Esophagus muscularis mucosa (tissue), 3 donors: ENCODE measurements around the gene MINAR1.

ENCODE experiments used
- POLR2A ChIP-seq: fragments of 450-650 bp; IDR thresholded peaks from one replicate; pipeline ENCODE4 v1.6.1; 2017; ENCODE audit warnings: antibody characterized with exemption, moderate library complexity, mild to moderate bottlenecking, low read depth
- TF ChIP-seq, protein P1 (sequence below), 3 experiments: fragments of 200-600 bp in 2 of 3; fragments of 450-650 bp in 1 of 3; sonication (generic) in 2 of 3; IDR thresholded peaks; one replicate each; pipeline ENCODE4 v1.5.1; 2017 to 2019; ENCODE audit warnings: antibody characterized with exemption in 3 of 3, mild to moderate bottlenecking in 2 of 3, moderate library complexity in 1 of 3

DNA sequence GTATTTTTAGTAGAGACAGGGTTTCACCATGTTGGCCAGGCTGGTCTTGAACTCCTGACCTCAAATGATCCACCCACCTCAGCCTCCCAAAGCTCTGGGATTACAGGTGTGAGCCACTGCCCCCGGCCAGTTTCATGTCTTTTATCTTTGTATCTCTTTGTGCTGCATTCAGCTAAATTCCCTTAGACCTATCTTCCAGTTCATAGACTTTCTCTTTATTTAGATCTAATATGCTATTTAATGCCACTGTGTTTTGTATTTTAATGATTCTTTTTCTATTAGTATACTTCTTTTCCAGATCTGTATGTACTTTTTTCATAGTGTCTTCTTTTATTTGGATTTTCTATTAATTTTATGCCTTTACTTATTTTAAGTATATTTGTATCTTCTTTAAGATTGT, 14.9 kb downstream of the MINAR1 start:
- TF ChIP-seq, protein P1, sequence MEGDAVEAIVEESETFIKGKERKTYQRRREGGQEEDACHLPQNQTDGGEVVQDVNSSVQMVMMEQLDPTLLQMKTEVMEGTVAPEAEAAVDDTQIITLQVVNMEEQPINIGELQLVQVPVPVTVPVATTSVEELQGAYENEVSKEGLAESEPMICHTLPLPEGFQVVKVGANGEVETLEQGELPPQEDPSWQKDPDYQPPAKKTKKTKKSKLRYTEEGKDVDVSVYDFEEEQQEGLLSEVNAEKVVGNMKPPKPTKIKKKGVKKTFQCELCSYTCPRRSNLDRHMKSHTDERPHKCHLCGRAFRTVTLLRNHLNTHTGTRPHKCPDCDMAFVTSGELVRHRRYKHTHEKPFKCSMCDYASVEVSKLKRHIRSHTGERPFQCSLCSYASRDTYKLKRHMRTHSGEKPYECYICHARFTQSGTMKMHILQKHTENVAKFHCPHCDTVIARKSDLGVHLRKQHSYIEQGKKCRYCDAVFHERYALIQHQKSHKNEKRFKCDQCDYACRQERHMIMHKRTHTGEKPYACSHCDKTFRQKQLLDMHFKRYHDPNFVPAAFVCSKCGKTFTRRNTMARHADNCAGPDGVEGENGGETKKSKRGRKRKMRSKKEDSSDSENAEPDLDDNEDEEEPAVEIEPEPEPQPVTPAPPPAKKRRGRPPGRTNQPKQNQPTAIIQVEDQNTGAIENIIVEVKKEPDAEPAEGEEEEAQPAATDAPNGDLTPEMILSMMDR (IDR thresholded peaks at IDR 0.05): no peak
- TF ChIP-seq POLR2A: no peak
